IPS DF 6.9 (cell line): ENCODE results near the gene GRAMD2B.

Experiments used
- DNase-seq: peaks from one replicate; pipeline ENCODE4 v3.0.0-alpha.2; 2013; ENCODE audit warnings: low read depth, low spot score
- H3K27ac ChIP-seq: one replicate; pipeline ENCODE4 v1.5.1; 2013; ENCODE audit warnings: low read length, control low read depth
- H3K27me3 ChIP-seq: 2 replicates; pipeline ENCODE4 v1.6.1; 2013; ENCODE audit warnings: mild to moderate bottlenecking, low read length; ENCODE audit not compliant: control insufficient read depth, insufficient read depth
- H3K36me3 ChIP-seq: 2 replicates; pipeline ENCODE4 v1.6.1; 2013; ENCODE audit warnings: low read length; ENCODE audit not compliant: control insufficient read depth, insufficient read depth
- H3K4me1 ChIP-seq: 2 replicates; pipeline ENCODE4 v1.6.1; 2013; ENCODE audit warnings: low read length; ENCODE audit not compliant: control insufficient read depth, insufficient read depth
- H3K4me3 ChIP-seq: 2 replicates; pipeline ENCODE4 v1.5.1; 2013; ENCODE audit warnings: mild to moderate bottlenecking, low read length
- H3K9me3 ChIP-seq: 2 replicates; pipeline ENCODE4 v1.6.1; 2013; ENCODE audit warnings: low read length, inconsistent platforms; ENCODE audit not compliant: control insufficient read depth, insufficient read depth
- WGBS: extraction: QIAGEN DNeasy Blood & Tissue Kit; methylation state at CpG from one replicate; pipeline ENCODE4 v1.1.7; 2013; ENCODE audit warnings: mixed read lengths, missing lambda C conversion rate; ENCODE audit not compliant: insufficient read length, insufficient coverage; 5-methylcytosine and 5-hydroxymethylcytosine counted together

The GRAMD2B gene

DNA sequence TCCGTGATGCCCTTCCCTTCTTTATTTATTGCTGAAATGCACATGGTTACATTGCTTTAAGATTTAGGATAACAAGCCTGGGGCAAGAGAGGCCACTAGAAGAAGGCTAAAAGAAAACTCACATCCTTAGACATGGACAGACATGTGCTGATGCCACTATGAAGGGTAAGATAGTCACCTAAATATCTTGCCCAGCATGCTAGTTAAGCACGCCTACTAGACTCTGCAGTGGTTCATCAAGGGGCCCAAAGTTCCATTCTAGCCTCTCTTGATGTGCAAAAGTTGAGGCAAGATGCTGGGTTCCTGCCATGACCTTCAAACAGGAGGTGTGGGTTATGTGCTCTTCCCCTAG, 49.3 kb downstream of the GRAMD2B start:
- no peak for DNase-seq
- H3K4me1 ChIP-seq: peaks cover 2% of the 10 kb centered on the region; the same call in 1 of the 2 replicates
- no CpG with 5 or more reads among the region's 2 CpGs for WGBS
- peaks cover under 1% of the 10 kb centered on the region; the same call in 1 of the 2 replicates for H3K36me3 ChIP-seq
- no peak overlapping the region for H3K27ac ChIP-seq
- H3K27me3 ChIP-seq: no peaks in the 10 kb centered on the region
- no peaks in the 10 kb centered on the region for H3K9me3 ChIP-seq
- H3K4me3 ChIP-seq: no peak overlapping the region

DNA sequence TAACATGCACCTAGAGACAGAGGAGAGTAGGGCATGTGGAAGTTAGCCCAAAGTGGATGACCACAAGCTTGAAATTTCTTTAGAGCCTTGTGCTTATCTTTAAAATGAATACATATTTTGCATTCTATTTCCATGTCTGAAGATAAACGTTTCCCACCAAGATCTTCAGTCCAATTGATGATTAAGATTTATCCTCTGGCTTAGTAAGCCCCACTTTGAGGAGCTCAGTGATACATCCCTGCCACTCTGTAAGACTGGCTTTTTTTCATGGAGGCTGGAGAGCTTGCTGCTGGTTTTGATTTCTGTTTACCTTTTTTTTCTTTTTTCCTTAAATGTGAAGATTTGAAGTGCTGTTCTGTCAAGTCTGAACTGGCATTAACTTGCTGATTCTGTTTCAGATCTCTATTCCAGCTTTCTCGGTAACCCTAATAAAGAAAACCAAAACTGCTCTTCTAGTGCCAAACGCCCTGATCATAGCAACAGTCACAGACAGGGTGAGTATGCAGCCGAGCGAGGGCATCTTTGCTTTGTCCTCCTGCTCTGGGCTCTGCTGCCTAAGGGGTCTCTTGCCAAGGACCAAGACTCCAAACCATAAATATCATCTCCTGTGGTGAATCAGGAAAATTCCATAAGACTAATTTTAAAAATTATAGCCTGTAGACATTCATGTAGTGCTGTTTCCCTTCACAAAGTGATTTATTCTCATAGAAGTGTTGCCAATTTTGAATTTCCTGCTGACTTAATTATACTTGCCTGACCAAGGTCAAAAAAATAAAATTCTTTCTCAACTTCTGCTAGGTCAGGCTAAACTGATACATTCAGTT, 54.3 kb downstream of the GRAMD2B start:
- no CpG with 5 or more reads among the region's 5 CpGs for WGBS
- Histone ChIP-seq H3K4me3 (no peak overlapping the region), H3K27ac (no peak overlapping the region), H3K9me3 (no peaks in the 10 kb centered on the region), H3K36me3 (peaks cover 2% of the 10 kb centered on the region; the same call in 1 of the 2 replicates), H3K27me3 (no peaks in the 10 kb centered on the region), H3K4me1 (peaks cover 2% of the 10 kb centered on the region; the same call in 1 of the 2 replicates)
- no peak for DNase-seq

DNA sequence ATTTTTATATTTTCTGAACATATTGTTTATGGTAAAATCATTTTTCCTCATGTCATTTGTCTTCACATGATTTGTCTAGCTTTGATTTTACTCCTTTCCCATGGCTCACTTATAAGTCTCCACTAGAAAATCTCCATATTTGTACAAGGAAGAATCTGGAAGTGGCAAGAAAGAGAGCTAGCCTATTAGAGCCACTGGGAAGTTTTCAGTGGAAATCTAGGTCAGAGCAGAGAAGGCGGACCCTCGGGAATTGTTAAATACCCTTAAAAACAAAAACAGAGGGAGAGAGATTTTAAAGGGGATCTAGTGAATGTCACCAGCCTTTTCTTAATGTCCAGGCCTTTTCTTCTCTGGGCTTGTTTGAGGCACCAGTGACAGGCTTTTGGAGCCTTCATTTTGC, 56.6 kb downstream of the GRAMD2B start:
- no peaks in the 10 kb centered on the region for H3K4me1 ChIP-seq
- no peaks in the 10 kb centered on the region for H3K9me3 ChIP-seq
- no peak overlapping the region for H3K27ac ChIP-seq
- H3K27me3 ChIP-seq: no peaks in the 10 kb centered on the region
- no peak for DNase-seq
- WGBS: no CpG with 5 or more reads among the region's 2 CpGs
- peaks cover 2% of the 10 kb centered on the region; the same call in 1 of the 2 replicates for H3K36me3 ChIP-seq
- no peak overlapping the region for H3K4me3 ChIP-seq

DNA sequence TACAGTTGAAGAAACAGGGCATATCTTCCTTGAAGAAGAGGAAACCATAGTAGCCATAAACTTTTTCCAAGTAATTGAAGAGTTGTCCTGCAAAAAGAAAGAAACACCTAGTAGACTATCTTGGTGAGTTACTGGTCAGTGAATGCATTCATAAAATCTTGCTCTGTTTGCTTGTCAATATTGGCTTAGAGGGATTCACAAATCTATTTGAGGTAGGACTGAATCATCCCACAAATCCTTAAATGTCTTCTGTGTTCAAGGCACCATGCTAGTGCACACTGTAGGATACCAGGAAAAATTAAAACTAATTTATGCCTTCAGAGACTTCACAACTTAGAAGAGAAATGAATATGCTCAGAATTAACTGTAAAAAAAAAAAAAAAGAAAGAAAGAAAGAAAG, 57.6 kb downstream of the GRAMD2B start:
- H3K27me3 ChIP-seq: no peaks in the 10 kb centered on the region
- no peak for DNase-seq
- no peak overlapping the region for H3K4me3 ChIP-seq
- H3K27ac ChIP-seq: no peak overlapping the region
- peaks cover 5% of the 10 kb centered on the region; the same call in 1 of the 2 replicates for H3K36me3 ChIP-seq
- H3K9me3 ChIP-seq: no peaks in the 10 kb centered on the region
- H3K4me1 ChIP-seq: no peaks in the 10 kb centered on the region

DNA sequence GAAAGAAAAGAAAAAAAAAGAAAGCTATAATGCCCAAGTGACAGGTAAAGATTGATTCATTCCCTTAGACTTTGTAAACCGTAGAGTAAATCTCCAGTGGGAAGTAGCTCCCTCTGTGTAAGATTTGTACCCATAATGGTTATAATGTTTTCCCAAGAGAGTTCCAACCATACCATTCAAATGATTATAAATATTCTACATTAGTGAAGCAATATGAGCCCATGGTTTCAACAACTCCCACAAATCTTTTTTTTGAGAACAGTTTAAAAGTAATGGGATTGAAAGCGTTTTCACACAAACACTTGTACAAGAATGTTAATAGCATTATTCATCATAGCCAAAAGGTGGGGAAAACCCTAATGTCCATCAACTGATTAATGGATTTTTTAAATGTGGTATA, 58.0 kb downstream of the GRAMD2B start:
- Histone ChIP-seq H3K9me3 (no peaks in the 10 kb centered on the region), H3K36me3 (peaks cover 5% of the 10 kb centered on the region; the same call in 1 of the 2 replicates), H3K27ac (no peak overlapping the region), H3K27me3 (no peaks in the 10 kb centered on the region), H3K4me1 (no peaks in the 10 kb centered on the region), H3K4me3 (no peak overlapping the region)
- WGBS: no CpG with 5 or more reads among the region's 2 CpGs
- no peak for DNase-seq

DNA sequence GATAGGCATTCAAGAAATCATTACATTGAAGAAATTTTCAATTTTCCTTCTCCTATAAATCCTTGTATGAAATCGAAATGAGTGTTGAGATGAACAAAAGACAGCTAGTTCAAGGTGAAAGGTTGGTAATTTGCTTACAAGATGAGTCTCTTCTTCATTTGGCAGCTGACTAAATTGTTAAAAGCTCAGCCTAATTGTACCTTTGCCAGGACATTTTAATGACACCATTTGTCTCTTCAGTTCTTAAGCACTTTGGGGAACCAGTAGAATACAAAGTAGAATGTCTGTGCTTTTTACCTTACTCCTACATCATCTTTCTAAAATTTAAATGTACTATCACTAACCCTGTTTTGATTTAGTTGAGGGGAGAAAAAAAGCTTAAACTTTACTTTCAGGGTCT, 59.4 kb downstream of the GRAMD2B start:
- H3K4me3 ChIP-seq: no peak overlapping the region
- DNase-seq: no peak
- no peaks in the 10 kb centered on the region for H3K27me3 ChIP-seq
- WGBS: no CpG with 5 or more reads among the region's 1 CpG
- no peak overlapping the region for H3K27ac ChIP-seq
- no peaks in the 10 kb centered on the region for H3K9me3 ChIP-seq
- H3K4me1 ChIP-seq: no peaks in the 10 kb centered on the region
- peaks cover 4% of the 10 kb centered on the region; the same call in 1 of the 2 replicates for H3K36me3 ChIP-seq

GRCh38 chr5:126483156-126483555, 59.9 kb downstream of the GRAMD2B start:
- Histone ChIP-seq H3K27me3 (no peaks in the 10 kb centered on the region), H3K4me3 (no peak overlapping the region), H3K27ac (no peak overlapping the region), H3K4me1 (no peaks in the 10 kb centered on the region), H3K9me3 (no peaks in the 10 kb centered on the region), H3K36me3 (peaks cover 3% of the 10 kb centered on the region; the same call in 1 of the 2 replicates)
- no peak for DNase-seq
- no CpG with 5 or more reads among the region's 3 CpGs for WGBS

DNA sequence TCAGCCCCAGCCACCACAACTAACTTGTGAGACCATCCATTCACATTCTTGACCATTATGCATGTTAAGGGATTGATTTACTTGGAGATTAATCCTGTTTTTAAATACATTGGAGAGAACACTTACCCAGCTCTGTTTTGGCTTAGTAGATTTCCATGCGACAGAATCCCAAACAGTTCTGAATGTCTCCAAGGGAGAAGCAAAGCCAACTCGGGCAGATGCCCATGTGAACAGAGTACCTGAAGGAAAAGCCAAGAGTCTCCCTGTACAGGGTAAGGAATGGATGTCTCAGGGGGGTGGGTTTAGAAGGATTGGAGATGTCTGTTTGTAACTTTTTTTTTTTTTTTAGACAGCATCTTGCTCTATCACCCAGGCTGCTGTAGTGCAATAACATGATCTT, 61.0 kb downstream of the GRAMD2B start:
- no peak overlapping the region for H3K4me3 ChIP-seq
- no peaks in the 10 kb centered on the region for H3K4me1 ChIP-seq
- WGBS: no CpG with 5 or more reads among the region's 2 CpGs
- no peaks in the 10 kb centered on the region for H3K9me3 ChIP-seq
- no peak overlapping the region for H3K27ac ChIP-seq
- no peaks in the 10 kb centered on the region for H3K27me3 ChIP-seq
- H3K36me3 ChIP-seq: peaks cover 5% of the 10 kb centered on the region; the same call in 1 of the 2 replicates
- DNase-seq: no peak

GRCh38 chr5:126486332-126486731, 63.1 kb downstream of the GRAMD2B start:
- Histone ChIP-seq H3K4me1 (no peaks in the 10 kb centered on the region), H3K9me3 (no peaks in the 10 kb centered on the region), H3K36me3 (peaks cover 5% of the 10 kb centered on the region; the same call in 1 of the 2 replicates), H3K27ac (no peak overlapping the region), H3K4me3 (no peak overlapping the region), H3K27me3 (no peaks in the 10 kb centered on the region)
- no peak for DNase-seq
- WGBS: no CpG with 5 or more reads among the region's 3 CpGs

DNA sequence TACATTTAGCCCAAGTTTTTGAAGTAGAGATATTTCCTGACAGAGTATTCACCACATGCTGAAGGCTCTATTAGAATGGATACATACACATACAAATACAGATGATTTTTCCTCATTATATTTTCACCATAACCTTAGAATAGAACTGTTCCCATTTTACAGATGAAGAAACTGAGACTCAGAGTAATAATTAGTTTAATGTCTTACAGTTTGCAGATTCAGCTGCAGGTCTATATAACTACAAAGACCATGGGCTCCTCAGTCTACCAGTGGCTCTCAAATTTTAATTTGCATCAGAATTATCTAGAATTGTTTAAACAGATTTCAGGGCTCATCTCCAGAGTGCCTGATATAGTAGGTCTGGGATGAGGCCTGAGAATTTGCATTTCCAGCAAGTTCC, 64.4 kb downstream of the GRAMD2B start:
- DNase-seq: no peak
- Histone ChIP-seq H3K9me3 (no peaks in the 10 kb centered on the region), H3K36me3 (peaks cover 8% of the 10 kb centered on the region; the same call in 1 of the 2 replicates), H3K27ac (no peak overlapping the region), H3K27me3 (no peaks in the 10 kb centered on the region), H3K4me3 (no peak overlapping the region), H3K4me1 (no peaks in the 10 kb centered on the region)
